ENCODE data around the gene TAAR5.
"Not testable (repeated sequence)": the region's sequence is repeated elsewhere in the genome, so short reads cannot be mapped to it uniquely, and the experiment has no call there.

TAAR5 gene, protein sequence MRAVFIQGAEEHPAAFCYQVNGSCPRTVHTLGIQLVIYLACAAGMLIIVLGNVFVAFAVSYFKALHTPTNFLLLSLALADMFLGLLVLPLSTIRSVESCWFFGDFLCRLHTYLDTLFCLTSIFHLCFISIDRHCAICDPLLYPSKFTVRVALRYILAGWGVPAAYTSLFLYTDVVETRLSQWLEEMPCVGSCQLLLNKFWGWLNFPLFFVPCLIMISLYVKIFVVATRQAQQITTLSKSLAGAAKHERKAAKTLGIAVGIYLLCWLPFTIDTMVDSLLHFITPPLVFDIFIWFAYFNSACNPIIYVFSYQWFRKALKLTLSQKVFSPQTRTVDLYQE

DNA sequence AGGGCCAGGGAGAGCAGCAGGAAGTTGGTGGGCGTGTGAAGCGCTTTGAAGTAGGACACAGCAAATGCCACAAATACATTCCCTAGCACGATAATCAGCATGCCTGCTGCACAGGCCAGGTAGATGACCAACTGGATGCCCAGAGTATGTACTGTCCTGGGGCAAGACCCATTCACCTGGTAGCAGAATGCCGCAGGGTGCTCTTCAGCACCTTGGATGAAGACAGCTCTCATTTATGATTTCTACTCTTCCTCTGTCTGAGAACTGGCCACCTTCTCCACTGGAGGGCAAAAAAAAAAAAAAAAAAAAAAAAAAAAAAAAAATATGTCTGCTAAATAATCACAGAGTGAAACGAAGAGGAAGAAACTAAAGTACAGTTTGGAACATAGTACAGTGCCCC lies at the start of gene TAAR5:
Gene TAAR5, minus strand, starts transcription at position 288 of the 400 bp plus-strand sequence. Its CDS starts 55 bp downstream, at position 233.
- DNase-seq = no peak

DNA sequence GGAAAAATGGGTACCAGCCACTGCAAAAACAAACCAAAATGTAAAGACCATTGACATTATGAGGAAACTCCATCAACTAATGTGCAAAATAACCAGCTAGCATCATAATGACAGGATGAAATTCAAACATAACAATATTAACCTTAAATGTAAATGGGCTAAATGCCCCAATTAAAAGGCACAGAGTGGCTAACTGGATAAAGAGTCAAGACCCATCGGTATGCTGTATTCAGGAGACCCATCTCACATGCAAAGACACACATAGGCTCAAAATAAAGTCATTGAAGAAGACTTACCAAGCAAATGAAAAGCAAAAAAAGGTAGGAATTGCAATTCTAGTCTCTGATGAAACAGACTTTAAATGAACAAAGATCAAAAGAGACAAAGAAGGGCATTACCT lies 47.6 kb upstream of the TAAR5 start:
- DNase-seq = not testable (repeated sequence)

DNA sequence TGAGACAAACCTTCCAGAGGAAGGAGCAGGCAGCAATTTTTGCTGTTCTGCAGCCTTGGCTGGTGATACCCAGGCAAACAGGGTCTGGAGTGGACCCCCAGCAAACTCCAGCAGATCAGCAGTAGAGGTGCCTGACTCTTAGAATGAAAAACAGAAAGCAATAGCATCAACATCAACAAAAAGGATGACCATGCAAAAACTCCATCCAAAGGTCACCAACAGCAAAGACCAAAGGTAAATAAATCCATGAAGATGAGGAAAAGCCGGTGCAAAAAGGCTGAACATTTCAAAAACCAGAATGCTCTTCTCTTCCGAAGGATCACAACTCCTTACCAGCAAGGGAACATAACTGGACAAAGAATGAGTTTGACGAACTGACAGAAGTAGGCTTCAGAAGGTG lies 46.4 kb upstream of the TAAR5 start:
- not testable (repeated sequence) for DNase-seq

DNA sequence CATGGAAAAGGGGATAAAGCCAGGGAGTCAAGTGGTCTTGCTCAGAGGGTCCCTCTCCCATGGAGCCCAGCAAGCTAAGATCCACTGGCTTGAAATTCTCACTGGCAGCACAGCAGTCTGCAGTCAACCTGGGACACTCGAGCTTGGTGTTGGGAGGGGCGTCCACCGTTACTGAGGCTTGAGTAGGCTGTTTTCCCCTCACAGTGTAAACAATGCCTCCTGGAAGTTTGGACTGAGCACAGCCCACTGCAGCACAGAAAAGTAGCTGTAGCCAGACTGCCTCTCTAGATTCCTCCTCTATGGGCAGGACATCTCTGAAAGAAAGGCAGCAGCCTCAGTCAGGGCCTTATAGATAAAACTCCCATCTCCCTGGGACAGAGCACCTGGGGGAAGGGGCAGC lies 45.7 kb upstream of the TAAR5 start:
- DNase-seq = not testable (repeated sequence)

DNA sequence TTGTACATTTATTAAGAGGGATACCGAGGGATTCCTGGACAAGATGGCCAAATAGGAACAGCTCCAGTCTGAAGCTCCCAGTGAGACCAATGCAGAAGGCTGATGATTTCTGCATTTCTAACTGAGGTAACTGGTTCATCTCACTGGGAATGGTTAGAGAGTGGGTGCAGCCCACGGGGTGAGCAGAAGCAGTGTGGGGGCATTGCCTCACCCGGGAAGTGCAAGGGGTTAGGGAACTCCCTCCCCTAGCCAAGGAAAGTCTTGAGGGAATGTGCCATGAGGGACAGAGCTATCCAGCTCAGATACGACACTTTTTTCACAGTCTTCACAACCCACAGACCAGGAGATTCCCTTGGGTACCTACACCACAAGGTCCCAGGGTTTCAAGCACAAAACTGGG lies 45.3 kb upstream of the TAAR5 start:
- DNase-seq = no peak

DNA sequence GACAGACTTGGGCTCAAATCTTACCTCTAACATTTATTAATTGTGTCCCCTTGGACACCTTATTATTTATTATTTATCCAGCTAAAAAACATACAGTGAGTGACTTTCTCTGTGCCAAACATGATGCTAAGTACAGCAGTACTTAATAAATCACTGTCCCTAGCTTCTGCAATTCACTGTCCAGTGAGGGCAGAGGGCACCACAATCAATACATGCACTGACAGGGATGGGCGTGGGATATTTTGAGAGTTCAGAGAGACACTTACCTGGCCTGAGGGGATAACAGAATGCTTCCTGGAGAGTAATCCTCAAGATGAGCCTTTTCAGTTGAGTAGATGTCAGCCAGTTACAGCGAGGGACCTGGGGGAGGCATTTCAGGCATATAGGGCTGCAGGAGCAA lies 43.8 kb upstream of the TAAR5 start:
- no peak for DNase-seq

DNA sequence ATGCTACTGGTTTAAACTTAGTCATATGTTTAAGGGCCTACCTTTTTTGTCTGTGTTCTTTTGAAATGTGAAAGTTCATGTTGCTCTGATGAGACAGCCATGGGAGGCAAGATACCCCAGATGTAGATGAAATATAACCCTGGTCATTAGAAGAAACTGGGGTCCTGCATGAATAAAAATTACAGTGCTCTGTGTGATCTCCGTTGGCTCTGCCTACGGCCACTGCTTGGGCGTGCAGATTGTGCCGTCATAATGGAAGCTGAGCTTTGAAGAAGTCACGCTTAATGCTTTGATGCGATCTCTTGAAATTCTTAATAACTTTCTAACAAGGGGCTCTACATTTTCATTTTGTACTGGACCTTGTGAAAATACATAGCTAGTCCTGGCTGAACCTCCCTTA lies 34.6 kb upstream of the TAAR5 start, which contains the start of gene TAAR2:
Gene TAAR2, minus strand, starts transcription at position 101 of the 400 bp plus-strand sequence. Its CDS starts 0 bp downstream, at position 101.
- no peak for DNase-seq

DNA sequence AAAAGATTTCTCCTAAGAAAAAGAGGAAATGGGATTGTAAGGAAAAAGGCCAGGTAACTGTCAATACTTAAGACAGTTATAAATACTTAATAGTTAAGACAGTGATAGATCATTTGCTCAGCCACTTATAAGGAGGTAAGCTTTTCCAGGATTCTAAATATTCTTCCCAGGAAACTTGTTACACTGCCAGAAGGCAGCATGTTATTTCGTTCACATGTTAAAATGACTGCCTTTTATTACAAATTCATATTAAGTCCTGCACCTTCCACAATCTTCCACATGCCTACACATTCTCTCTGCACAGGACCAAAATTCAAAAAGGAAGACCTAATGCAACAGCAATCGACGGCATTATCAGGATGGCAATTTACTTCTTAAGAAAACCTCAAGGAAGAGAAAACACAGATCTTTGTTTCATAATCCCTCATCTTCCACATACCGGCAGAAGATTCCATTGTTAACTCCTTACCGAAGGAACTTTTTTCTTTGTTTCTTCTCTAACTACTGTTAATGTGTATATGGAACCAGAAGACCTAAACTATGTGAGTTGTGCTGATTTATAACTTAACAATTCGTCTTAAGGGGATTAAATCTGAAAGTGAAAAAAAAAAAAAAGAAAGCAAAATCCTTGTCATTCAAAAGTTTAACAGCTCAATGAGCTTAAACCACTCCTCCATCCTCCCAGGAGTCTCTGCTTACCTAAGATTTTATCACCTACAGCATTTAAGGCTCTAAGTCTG lies 33.7 kb upstream of the TAAR5 start:
- no peak for DNase-seq

DNA sequence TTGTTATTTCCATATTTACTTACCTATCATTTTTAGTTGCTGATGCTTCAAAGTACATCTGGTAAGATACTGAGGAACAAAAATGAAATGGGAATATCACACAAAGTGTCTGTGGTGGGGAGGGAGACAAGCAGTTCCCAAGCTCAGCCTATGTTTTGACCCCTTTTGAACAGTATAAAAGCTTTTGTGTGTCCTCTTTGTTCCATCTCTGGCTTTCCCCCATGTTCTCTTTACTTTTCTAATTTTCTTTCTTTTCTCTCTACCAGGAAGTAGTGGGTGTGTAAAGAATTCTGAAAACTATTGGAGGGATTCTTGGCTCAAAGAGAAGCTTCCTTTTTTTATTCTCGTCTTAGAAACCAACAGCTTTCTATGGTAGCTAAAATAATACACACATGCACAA lies 27.1 kb upstream of the TAAR5 start:
- no peak for DNase-seq

DNA sequence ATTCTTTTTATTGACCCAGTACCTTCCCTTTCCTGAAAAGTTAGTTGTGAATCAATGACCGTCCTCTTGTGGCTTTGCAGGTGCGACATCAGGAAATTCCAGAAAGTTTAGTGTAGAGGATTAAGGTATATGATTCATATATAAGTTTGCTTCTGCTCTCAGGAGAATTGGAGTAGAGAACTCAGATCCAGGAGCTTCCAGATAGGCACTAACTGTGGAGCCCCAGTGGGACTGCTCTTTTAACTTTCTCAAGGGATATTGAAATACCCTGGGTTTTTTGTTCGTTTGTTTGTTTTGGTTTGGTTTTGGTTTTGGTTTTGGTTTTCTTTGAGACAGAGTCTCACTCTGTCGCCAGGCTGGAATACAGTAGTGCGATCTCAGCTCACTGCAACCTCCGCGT lies 25.0 kb upstream of the TAAR5 start:
- no peak for DNase-seq

DNA sequence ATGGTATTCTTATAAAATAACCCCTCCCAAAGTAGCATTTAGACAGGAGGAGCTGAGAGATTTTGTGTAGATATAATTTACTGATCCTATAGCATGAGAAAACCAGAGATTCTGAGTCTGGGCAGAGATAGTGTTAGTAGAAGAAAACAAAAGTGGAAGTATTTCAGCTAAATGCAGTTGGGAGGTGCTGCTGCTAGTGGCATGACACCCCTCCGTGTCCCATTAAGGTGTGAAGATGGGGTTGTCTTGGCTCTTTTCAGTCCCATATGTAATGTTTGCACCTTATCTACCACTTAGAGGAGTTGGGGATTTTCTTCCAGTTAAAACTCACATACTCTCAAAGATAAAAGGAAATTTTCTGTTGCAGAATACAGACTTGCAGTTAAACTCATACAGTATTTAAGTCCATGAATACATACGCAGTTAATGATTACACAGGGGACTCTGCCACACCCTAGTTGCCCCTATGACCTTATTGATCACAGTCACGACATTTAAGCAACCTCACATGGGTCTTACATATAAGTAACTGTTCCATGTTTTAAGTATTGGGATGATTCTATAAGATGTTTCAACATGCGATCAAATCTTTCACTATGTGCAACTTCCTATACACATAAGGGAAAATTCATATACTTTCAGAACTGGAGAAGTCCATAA lies 23.0 kb upstream of the TAAR5 start:
- no peak for DNase-seq

DNA sequence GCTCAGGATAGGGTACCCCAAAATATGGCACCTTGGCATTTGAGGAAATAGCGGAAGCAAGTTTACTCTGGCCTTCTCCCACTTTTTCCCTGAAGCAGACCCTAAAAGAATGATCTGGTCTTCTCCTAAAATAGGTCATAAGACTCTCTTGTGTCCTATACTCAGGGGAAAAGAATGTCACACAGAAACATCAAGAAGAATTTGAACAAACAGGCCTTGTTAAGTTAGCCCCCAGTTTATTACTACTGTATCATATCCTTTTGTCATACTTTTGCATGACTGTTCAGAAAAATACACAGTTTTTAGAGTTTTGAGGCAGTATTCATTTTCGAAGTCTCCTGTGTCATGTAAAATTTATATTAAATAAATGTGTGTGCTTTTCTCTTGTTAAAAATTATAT lies 22.1 kb upstream of the TAAR5 start:
- no peak for DNase-seq

DNA sequence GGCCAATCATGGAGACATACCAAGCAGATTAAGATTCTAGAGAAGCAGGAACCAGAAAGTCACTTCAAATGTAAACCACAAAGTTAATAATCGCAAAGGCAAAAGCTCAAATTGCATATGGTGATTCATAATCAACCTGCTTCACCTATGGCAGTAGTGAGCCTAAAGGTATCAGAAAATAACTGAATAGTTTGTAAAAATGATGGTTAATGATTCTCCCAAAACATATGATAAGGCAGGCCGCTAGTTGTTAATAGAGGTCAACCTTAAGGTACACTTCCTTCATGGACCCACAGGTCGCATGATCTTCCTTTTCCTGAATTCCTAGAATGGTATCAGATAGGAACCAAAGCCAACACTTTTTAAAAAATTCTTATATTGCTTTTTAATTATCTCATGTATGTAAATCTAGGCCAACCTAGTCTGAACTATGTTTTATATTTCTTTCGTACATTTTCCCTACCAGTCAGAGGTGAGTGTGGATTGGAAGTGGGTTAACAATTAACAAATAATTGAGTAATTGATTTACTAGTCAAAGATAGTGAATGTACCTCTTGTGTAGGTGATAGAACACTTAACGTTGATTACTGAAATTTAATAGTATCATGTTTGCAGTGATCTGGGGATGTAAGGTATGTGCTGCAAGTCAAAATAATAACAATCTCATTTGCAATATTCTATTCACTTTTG lies 18.1 kb upstream of the TAAR5 start:
- DNase-seq = no peak

DNA sequence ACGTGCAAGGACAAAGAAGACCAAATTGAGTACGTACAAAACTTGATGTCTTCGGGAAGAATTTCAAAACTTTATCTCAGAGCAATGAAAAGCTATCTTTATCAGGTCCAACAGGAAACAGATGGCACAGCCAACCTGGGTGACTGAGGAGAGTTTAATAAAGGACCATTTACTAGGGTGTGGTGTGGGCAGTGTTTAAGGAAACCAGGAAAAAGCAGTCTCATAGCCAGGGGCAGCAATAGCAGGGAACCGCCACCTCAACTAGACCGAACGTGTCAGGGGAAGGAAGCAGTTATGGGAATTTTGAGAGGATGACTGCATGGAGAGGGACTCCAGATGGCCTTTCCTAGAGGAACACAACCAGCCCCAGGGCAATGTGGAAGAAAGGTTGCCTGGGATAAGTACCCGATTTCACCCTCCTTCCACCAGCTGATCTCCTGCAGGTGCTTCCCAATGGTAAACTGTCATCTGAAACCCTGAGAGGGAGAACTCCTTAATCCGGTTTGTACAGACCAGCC lies 15.2 kb upstream of the TAAR5 start:
- no peak for DNase-seq

DNA sequence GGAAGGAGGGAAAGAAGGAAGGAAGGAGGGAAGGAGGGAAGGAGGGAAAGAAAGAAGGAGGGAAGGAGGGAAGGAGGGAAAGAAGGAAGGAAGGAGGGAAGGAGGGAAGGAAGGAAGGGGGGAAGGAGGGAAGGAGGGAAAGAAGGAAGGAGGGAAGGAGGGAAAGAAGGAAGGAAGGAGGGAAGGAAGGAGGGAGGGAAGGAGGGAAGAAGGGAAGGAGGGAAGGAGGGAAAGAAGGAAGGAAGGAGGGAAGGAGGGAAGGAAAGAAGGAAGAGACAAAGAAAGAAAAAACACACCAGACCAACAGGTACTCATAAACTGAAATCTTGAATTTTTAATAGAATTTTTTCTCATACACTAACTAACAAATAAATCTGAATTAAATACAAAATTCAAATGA lies 11.4 kb upstream of the TAAR5 start:
- not testable (repeated sequence) for DNase-seq

DNA sequence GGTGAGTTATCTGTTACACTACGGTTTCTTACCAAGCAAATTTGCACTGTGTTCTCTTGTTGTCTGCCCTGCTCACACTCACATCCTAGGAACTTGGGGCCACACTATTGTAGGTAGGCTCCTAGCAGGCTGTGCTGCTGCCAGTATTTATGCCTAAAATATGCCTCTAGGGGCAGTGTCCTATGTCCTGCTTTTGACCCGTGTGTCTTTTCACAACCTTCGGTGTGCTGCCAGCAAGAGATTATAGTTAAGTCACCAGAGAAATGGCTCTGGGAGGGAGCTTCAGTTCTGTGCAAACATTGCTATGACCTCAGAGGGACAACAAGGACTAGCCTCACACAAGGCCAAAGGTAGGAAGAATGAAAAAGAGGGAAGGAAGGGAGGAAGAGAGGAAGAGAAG lies 8.9 kb upstream of the TAAR5 start:
- DNase-seq = no peak

DNA sequence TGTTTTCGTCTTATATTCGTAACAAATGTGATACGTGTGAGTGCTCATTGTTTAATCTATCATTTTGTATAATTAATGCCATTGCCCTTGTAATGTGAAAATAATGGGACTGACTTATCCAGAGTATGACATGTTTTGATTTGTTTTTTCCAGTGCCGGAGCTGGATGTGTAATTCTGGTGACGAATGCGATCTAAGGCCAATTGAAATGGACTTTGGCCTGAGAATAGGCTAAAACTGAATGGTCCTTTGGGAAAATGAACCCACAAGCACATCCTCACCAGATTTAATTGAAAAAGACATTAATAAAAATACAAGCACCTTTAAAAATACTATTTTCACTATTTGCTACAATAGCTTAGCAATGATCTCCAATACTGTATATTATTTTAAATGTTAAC lies 6.7 kb upstream of the TAAR5 start:
- no peak for DNase-seq

DNA sequence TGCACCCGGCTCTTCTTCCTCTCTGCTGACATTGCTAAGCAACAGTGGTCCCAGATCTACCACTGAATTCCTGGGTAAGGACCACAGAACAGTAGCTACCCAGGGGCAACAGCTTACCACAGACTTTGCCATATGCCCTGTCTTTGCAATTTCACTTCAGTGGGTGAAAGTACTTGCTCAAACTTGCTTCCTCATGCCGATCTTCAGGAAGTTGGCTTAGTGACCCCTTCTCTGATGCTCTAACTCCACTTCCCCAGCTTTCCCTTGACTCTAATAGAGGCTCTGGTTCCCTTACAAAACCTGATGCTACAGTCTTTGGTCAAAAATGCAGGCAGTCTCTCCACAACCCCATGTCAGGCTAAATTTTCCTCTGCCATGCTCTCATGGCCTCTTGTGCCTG lies 3.3 kb upstream of the TAAR5 start:
- DNase-seq = no peak

DNA sequence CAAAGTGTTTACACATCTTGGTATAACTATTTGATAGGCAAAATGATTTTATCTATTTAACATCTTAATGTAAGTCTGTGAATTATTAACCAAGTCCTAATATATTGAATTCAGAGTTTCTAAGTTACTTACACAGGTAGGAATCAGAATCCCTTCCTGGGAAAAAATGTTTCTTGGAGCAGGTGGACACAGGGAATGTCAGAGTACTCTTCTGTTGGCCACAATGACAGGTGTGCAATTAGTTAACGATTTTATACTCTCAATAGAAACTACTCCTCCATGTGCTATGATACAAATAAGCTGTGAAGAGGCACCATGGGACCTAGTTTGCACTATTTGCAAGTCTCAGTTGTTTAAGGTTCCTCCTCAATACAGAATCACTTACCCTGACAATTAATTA lies 821 bp upstream of the TAAR5 start:
- no peak for DNase-seq

DNA sequence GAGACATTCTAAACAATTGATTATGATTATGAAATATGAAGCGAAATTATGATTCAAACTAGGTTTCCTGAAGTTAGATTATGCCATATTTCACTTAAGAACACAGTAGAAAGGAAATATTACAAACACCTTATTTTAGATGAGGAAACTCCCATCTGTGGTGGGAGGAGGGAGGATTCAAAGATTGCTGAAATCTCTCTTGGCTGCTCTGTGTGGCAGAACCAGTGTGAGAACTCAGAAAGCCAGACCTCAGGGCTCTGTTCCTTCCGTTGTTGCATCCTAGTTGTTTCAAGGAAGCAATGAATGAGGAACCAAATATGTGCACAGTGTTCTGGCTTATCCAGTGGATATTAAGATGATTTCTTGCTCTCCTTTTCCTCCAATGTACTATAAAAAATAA lies 2.1 kb downstream of the TAAR5 start:
- no peak for DNase-seq

DNA sequence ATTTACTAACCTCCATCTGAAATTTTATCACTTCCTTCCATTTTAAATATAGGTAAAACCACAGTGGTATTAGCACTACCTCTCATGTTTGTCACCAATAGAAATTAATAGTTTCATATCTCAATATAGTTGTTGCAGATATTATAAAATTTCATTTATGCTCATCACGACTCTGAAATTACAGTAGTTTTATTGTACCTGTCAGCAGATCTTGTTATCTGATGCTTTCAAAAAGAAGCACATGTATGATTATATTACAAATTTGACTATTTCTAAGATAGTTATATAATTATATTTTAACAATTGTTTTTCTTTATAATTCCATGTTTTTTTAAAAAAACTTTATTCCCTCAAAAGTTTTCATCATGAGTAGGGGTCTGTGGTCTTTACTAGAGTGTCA lies 4.8 kb downstream of the TAAR5 start:
- no peak for DNase-seq

DNA sequence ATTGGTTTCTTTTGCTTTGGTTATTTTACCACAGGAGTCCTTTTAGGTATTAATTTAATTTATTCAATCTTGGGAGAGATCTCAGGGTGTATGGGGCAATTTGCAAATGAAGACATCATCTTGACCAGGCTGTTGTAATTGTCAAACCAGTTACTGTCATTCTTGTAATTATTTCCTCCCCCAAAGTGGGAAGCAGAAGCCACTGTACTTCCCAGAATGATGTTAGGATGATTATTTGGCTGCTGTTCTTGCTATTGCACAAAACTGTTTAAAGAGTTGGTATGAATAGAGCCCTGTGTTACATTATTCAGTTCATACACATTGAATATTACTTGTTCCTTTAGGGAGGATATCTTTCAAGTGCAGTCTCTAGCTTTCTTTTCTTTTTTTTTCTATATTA lies 17.8 kb downstream of the TAAR5 start:
- no peak for DNase-seq

DNA sequence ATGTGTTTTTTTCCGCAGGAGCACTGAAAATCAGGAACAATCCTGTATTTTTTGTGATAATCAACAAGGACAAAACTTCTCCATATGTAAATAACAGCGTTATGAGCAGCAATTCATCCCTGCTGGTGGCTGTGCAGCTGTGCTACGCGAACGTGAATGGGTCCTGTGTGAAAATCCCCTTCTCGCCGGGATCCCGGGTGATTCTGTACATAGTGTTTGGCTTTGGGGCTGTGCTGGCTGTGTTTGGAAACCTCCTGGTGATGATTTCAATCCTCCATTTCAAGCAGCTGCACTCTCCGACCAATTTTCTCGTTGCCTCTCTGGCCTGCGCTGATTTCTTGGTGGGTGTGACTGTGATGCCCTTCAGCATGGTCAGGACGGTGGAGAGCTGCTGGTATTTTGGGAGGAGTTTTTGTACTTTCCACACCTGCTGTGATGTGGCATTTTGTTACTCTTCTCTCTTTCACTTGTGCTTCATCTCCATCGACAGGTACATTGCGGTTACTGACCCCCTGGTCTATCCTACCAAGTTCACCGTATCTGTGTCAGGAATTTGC lies 19.2 kb downstream of the TAAR5 start, which contains the start of gene TAAR6:
Gene TAAR6, plus strand, starts transcription at position 102 of the 557 bp plus-strand sequence. Its CDS starts 0 bp downstream, at position 102.
- no peak for DNase-seq
